ENCODE results near the gene PIGX.
"Not testable (repeated sequence)": the region's sequence is repeated elsewhere in the genome, so short reads cannot be mapped to it uniquely, and the experiment has no call there.

The PIGX gene

DNA sequence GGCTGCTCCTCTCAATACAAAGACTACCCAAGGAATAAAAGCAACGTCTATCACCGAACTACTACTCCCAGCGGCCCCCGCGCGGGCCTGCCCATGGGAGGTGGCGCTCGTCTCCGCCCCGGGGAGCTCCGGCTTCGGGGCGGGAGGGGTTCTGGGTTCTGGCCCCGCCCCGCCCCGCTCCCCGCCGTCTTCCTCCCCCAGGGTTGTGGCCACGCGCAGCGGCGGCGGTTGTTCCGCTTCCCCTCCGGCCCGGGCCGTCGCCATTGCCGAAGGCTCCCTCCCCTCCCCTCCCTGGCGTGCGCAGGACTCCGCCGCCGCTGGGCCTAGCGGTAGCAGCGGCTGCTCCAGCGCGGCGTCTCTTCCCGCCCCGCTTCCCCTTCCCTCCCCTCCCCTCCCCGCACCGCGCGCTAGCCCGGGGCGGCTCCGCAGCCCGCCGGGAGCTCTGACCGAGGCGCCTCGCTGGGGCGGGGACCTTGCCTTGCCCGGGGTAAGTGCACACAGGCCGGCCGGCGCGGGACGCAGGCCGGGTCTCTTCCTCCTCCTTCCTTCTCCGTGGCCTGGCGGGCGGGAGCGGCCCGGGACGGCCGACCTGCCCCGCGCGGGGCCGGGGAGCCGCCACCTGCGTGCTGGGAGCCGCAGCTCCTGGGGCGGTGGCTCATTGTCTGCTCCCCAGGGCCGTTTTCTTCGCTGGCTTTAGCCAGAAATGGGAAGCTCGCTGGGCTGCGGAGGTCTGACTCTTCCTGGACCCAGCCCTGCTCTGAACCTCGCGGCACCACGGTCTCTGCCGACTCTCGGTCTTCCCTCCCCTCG, 27.7 kb downstream of the PIGX start, which contains the start of gene PAK2:
Gene PAK2, plus strand, starts transcription at position 187 of the 810 bp plus-strand sequence. CDS start 42,790 bp downstream, outside the sequence.
- 0% methylated on average over 64 of the region's 86 CpGs for WGBS (ENCODE audit: insufficient coverage)
- POLR2A ChIA-PET: interaction anchor here (1.1 kb wide), 1 partner anchor 128 kb away, joined by 4 read pairs; no protein-coding TSS in a partner anchor
- DNase-seq: peak; percentile 91 to 94 (median 92)
- no peaks in the 10 kb centered on the region for H3K27me3 ChIP-seq (replicated peaks in 2 of 5; ENCODE audit: control insufficient read depth in 4 of 5, insufficient read depth in 5 of 5, low read length in 4 of 5)
- H3K27ac ChIP-seq (ENCODE audit: insufficient read depth in 1 of 2, low read depth in 1 of 2, low read length in 2 of 2, poor library complexity in 1 of 2, severe bottlenecking in 2 of 2): peak within 1 kb of the TSS; percentile 91 to 94
- CTCF ChIA-PET: interaction anchor here (0.7 to 1.0 kb wide), 2 partner anchors 22 to 48 kb away, joined by 3 read pairs; no protein-coding TSS in a partner anchor
- H3K4me3 ChIP-seq (ENCODE audit: control insufficient read depth in 1 of 7, extremely low read depth in 1 of 7, insufficient read depth in 4 of 7, low read depth in 2 of 7, low read length in 6 of 7): peak within 1 kb of the TSS; percentile 76 to 99 (median 95)
- H3K4me1 ChIP-seq (ENCODE audit: control extremely low read depth in 1 of 4, control insufficient read depth in 4 of 4, insufficient read depth in 4 of 4, low read length in 3 of 4): peaks cover 6 to 20% (median 13%) of the 10 kb centered on the region in 4 experiments
- no peaks in the 10 kb centered on the region for H3K9me3 ChIP-seq (ENCODE audit: control extremely low read depth in 1 of 5, control insufficient read depth in 4 of 5, insufficient read depth in 2 of 5, low read depth in 1 of 5, low read length in 4 of 5)
- H3K36me3 ChIP-seq (ENCODE audit: control insufficient read depth in 4 of 4, insufficient read depth in 4 of 4, low read length in 3 of 4): peaks cover 0 to 6% (median under 1%) of the 10 kb centered on the region in 4 experiments

GRCh38 chr3:196740481-196741248, 28.5 kb downstream of the PIGX start:
- DNase-seq: peak; percentile 22 to 66 (median 55)
- Histone ChIP-seq H3K27me3 (replicated peaks in 2 of 5; ENCODE audit: control insufficient read depth in 4 of 5, insufficient read depth in 5 of 5, low read length in 4 of 5) (no peaks in the 10 kb centered on the region), H3K36me3 (ENCODE audit: control insufficient read depth in 4 of 4, insufficient read depth in 4 of 4, low read length in 3 of 4) (peaks cover 0 to 8% (median under 1%) of the 10 kb centered on the region in 4 experiments), H3K27ac (ENCODE audit: insufficient read depth in 1 of 2, low read depth in 1 of 2, low read length in 2 of 2, poor library complexity in 1 of 2, severe bottlenecking in 2 of 2) (peak overlapping the region; percentile 91 to 94), H3K9me3 (ENCODE audit: control extremely low read depth in 1 of 5, control insufficient read depth in 4 of 5, insufficient read depth in 2 of 5, low read depth in 1 of 5, low read length in 4 of 5) (no peaks in the 10 kb centered on the region), H3K4me3 (ENCODE audit: control insufficient read depth in 1 of 7, extremely low read depth in 1 of 7, insufficient read depth in 4 of 7, low read depth in 2 of 7, low read length in 6 of 7) (peak overlapping the region; percentile 76 to 99 (median 95)), H3K4me1 (ENCODE audit: control extremely low read depth in 1 of 4, control insufficient read depth in 4 of 4, insufficient read depth in 4 of 4, low read length in 3 of 4) (peaks cover 6 to 20% (median 13%) of the 10 kb centered on the region in 4 experiments)
- POLR2A ChIA-PET: interaction anchor here (0.6 to 1.1 kb wide), 2 partner anchors 128 to 310 kb away, joined by 4 read pairs; no protein-coding TSS in a partner anchor
- 1% methylated on average over 16 of the region's 30 CpGs for WGBS (ENCODE audit: insufficient coverage)
- CTCF ChIA-PET: interaction anchor here (0.7 to 1.4 kb wide), 3 partner anchors 12 to 47 kb away, joined by 3 read pairs; no protein-coding TSS in a partner anchor

DNA sequence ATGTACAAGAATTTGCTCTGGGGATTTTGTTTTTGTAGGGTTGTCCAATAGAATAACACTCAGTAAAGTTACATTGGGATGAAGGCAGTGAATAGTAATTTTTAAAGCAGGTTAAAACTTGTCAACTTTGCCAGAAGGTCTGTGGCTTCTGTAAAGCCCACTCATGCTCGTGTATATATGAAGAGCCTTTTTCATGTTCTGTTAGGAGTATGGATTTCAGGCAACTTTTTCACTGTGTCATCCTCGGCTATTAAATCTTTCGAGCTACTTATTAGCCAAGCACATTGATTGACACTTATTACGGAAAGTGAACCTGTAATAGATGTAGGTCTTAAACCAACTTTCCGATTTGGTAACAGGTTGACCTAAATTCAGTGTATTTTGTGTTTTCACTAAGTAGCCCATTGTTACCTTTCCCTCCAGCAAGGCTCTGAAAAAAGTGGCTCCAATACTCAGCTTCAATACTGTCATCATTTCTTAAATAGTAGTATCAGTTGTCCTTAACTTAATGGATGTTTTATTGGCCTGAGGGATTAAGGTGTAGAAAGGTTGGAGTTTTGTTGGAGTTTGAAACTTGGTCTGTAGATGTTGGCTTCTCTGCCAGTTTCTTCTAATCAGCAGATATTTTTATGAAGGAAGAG, 29.2 kb downstream of the PIGX start:
- peak in 1 of 3 donors; percentile 29 for DNase-seq
- H3K36me3 ChIP-seq (ENCODE audit: control insufficient read depth in 4 of 4, insufficient read depth in 4 of 4, low read length in 3 of 4): peaks cover 0 to 11% (median under 1%) of the 10 kb centered on the region in 4 experiments
- ChIA-PET CTCF (interaction anchor here (1.4 kb wide), 1 partner anchor 11 kb away, joined by 3 read pairs; no protein-coding TSS in a partner anchor), POLR2A (no interaction called here)
- H3K27ac ChIP-seq (ENCODE audit: insufficient read depth in 1 of 2, low read depth in 1 of 2, low read length in 2 of 2, poor library complexity in 1 of 2, severe bottlenecking in 2 of 2): peak overlapping the region; percentile 91 to 94
- H3K4me1 ChIP-seq (ENCODE audit: control extremely low read depth in 1 of 4, control insufficient read depth in 4 of 4, insufficient read depth in 4 of 4, low read length in 3 of 4): peaks cover 6 to 20% (median 13%) of the 10 kb centered on the region in 4 experiments
- no peaks in the 10 kb centered on the region for H3K9me3 ChIP-seq (ENCODE audit: control extremely low read depth in 1 of 5, control insufficient read depth in 4 of 5, insufficient read depth in 2 of 5, low read depth in 1 of 5, low read length in 4 of 5)
- 27% methylated on average over 3 of the region's 5 CpGs for WGBS (ENCODE audit: insufficient coverage)
- H3K4me3 ChIP-seq (ENCODE audit: control insufficient read depth in 1 of 7, extremely low read depth in 1 of 7, insufficient read depth in 4 of 7, low read depth in 2 of 7, low read length in 6 of 7): peak overlapping the region in 6 of 7 experiments; percentile 76 to 99 (median 96)
- no peaks in the 10 kb centered on the region for H3K27me3 ChIP-seq (replicated peaks in 2 of 5; ENCODE audit: control insufficient read depth in 4 of 5, insufficient read depth in 5 of 5, low read length in 4 of 5)

- WGBS (ENCODE audit: insufficient coverage): no CpG with 5 or more reads among the region's 10 CpGs
- H3K27ac ChIP-seq (ENCODE audit: insufficient read depth in 1 of 2, low read depth in 1 of 2, low read length in 2 of 2, poor library complexity in 1 of 2, severe bottlenecking in 2 of 2); POLR2A ChIA-PET; H3K9me3 ChIP-seq (ENCODE audit: control extremely low read depth in 1 of 5, control insufficient read depth in 4 of 5, insufficient read depth in 2 of 5, low read depth in 1 of 5, low read length in 4 of 5); H3K4me3 ChIP-seq (ENCODE audit: control insufficient read depth in 1 of 7, extremely low read depth in 1 of 7, insufficient read depth in 4 of 7, low read depth in 2 of 7, low read length in 6 of 7); H3K27me3 ChIP-seq (replicated peaks in 2 of 5; ENCODE audit: control insufficient read depth in 4 of 5, insufficient read depth in 5 of 5, low read length in 4 of 5); DNase-seq: not testable (repeated sequence)
- CTCF ChIA-PET: interaction anchor here (0.6 kb wide), 1 partner anchor 257 kb away, joined by 3 read pairs; no protein-coding TSS in a partner anchor
- Histone ChIP-seq H3K4me1 (ENCODE audit: control extremely low read depth in 1 of 4, control insufficient read depth in 4 of 4, insufficient read depth in 4 of 4, low read length in 3 of 4) (peaks cover 6 to 20% (median 13%) of the 10 kb centered on the region in 4 experiments), H3K36me3 (ENCODE audit: control insufficient read depth in 4 of 4, insufficient read depth in 4 of 4, low read length in 3 of 4) (peaks cover 8 to 15% (median 11%) of the 10 kb centered on the region in 4 experiments)
These were observed 31.4 kb downstream of the PIGX start for GRCh38 chr3:196743569-196743968.

- Histone ChIP-seq H3K4me1 (ENCODE audit: control extremely low read depth in 1 of 4, control insufficient read depth in 4 of 4, insufficient read depth in 4 of 4, low read length in 3 of 4) (peaks cover 2 to 10% (median 6%) of the 10 kb centered on the region in 4 experiments), H3K27me3 (replicated peaks in 2 of 5; ENCODE audit: control insufficient read depth in 4 of 5, insufficient read depth in 5 of 5, low read length in 4 of 5) (no peaks in the 10 kb centered on the region), H3K4me3 (ENCODE audit: control insufficient read depth in 1 of 7, extremely low read depth in 1 of 7, insufficient read depth in 4 of 7, low read depth in 2 of 7, low read length in 6 of 7) (no peak overlapping the region), H3K36me3 (ENCODE audit: control insufficient read depth in 4 of 4, insufficient read depth in 4 of 4, low read length in 3 of 4) (peaks cover 11 to 20% (median 19%) of the 10 kb centered on the region in 4 experiments), H3K9me3 (ENCODE audit: control extremely low read depth in 1 of 5, control insufficient read depth in 4 of 5, insufficient read depth in 2 of 5, low read depth in 1 of 5, low read length in 4 of 5) (peaks cover 0 to 3% (median 0%) of the 10 kb centered on the region in 5 experiments), H3K27ac (ENCODE audit: insufficient read depth in 1 of 2, low read depth in 1 of 2, low read length in 2 of 2, poor library complexity in 1 of 2, severe bottlenecking in 2 of 2) (no peak overlapping the region)
- CTCF ChIA-PET: no interaction called here
- WGBS (ENCODE audit: insufficient coverage): 100% methylated on average over 1 of the region's 8 CpGs
- peak in 2 of 3 donors; percentile 21 to 27 for DNase-seq
- POLR2A ChIA-PET: no interaction called here
These were observed 36.9 kb downstream of the PIGX start for GRCh38 chr3:196749125-196749524.

GRCh38 chr3:196753201-196753600, 41.0 kb downstream of the PIGX start:
- peaks cover 10 to 26% (median 18%) of the 10 kb centered on the region in 4 experiments for H3K4me1 ChIP-seq (ENCODE audit: control extremely low read depth in 1 of 4, control insufficient read depth in 4 of 4, insufficient read depth in 4 of 4, low read length in 3 of 4)
- CTCF ChIA-PET: interaction anchor here (1.0 kb wide), 1 partner anchor 10 kb away, joined by 3 read pairs; no protein-coding TSS in a partner anchor
- peaks cover 8 to 38% (median 13%) of the 10 kb centered on the region in 4 experiments for H3K36me3 ChIP-seq (ENCODE audit: control insufficient read depth in 4 of 4, insufficient read depth in 4 of 4, low read length in 3 of 4)
- no peak overlapping the region for H3K4me3 ChIP-seq (ENCODE audit: control insufficient read depth in 1 of 7, extremely low read depth in 1 of 7, insufficient read depth in 4 of 7, low read depth in 2 of 7, low read length in 6 of 7)
- POLR2A ChIA-PET: interaction anchor here (1.3 kb wide), 1 partner anchor 10 kb away, joined by 3 read pairs; no protein-coding TSS in a partner anchor
- WGBS (ENCODE audit: insufficient coverage): 100% methylated on average over 7 of the region's 8 CpGs
- DNase-seq: peak in 1 of 3 donors; percentile 16
- H3K27me3 ChIP-seq (replicated peaks in 2 of 5; ENCODE audit: control insufficient read depth in 4 of 5, insufficient read depth in 5 of 5, low read length in 4 of 5): no peaks in the 10 kb centered on the region
- peaks cover 3 to 16% (median 6%) of the 10 kb centered on the region in 5 experiments for H3K9me3 ChIP-seq (ENCODE audit: control extremely low read depth in 1 of 5, control insufficient read depth in 4 of 5, insufficient read depth in 2 of 5, low read depth in 1 of 5, low read length in 4 of 5)
- H3K27ac ChIP-seq (ENCODE audit: insufficient read depth in 1 of 2, low read depth in 1 of 2, low read length in 2 of 2, poor library complexity in 1 of 2, severe bottlenecking in 2 of 2): no peak overlapping the region

All from common myeloid progenitor, CD34-positive (primary cell).